Transverse colon (tissue), 4 donors: ENCODE results near the gene ITGBL1.

Experiments
- CTCF ChIP-seq, 5 experiments: fragments of 200-600 bp in 3 of 5; fragments of 450-650 bp in 2 of 5; sonication (generic) in 3 of 5; IDR thresholded peaks; 1 replicate in 2 of 5; 2 replicates in 3 of 5; pipeline ENCODE4 v1.5.1; 2016 to 2017; ENCODE audit warnings: antibody characterized with exemption in 5 of 5, inconsistent platforms in 3 of 5, mild to moderate bottlenecking in 2 of 5, moderate library complexity in 1 of 5
- EP300 ChIP-seq: sonication (generic); formaldehyde crosslinking; IDR thresholded peaks from one replicate; pipeline ENCODE4 v1.6.1; 2017; ENCODE audit warnings: antibody characterized with exemption, low read depth
- POLR2A ChIP-seq: fragments of 450-650 bp; IDR thresholded peaks from one replicate; pipeline ENCODE4 v1.6.1; 2016; ENCODE audit warnings: antibody characterized with exemption, mild to moderate bottlenecking, moderate library complexity
- POLR2AphosphoS5 ChIP-seq, 3 donors: sonication (generic); formaldehyde crosslinking; IDR thresholded peaks; one replicate each; pipeline ENCODE4 v1.6.1; 2016; ENCODE audit warnings: antibody characterized with exemption in 3 of 3

DNA sequence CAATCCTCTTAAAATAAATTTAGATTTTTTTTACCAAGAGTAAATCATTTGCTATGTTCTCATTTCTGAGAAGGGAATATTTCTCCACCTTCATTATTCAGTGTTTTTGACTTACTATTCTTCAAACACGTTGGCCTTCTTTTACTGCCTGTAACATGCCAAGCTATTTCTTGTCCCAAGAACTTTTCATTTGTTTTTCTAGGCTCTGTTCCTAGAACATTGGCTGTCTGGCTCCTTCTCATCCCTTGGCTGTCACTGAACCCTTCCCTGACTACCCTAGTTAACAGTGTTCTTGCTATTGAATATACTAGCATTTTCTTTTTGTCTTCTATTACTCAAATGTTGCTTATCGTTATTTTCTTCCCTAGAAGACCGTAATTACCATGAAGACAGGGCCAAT lies 248.1 kb downstream of the ITGBL1 start:
- TF ChIP-seq CTCF (IDR thresholded peaks at IDR 0.05) (no peak), POLR2A (no peak), EP300 (no peak), POLR2AphosphoS5 (IDR thresholded peaks at IDR 0.05) (no peak)
